Activated naive CD4-positive, alpha-beta T cell treated with anti-CD3 and anti-CD28 coated beads for 36 hours (primary cell): ENCODE data around the gene DCC. TPM values are rescaled to one million over a fixed set of nuclear protein-coding genes. Genes with fewer than 3 reads are reported as not detected.

Experiments used
- CTCF ChIA-PET: fragments of 350-600 bp; sonication (Branson Sonifier 250); formaldehyde crosslinking; loops from one replicate; lab custom pipeline; 2021; ENCODE audit warnings: antibody characterized with exemption; lab: Charles Lee
- DNase-seq: peaks from one replicate; pipeline ENCODE4 v3.0.0-alpha.2; 2020
- H3K27ac Mint-ChIP-seq: one replicate; pipeline ENCODE4 v1.8.0; 2021; ENCODE audit warnings: mild to moderate bottlenecking, mixed read lengths
- H3K27me3 Mint-ChIP-seq: one replicate; pipeline ENCODE4 v1.8.0; 2021; ENCODE audit warnings: low read depth, mixed read lengths
- H3K36me3 Mint-ChIP-seq: one replicate; pipeline ENCODE4 v1.8.0; 2021; ENCODE audit warnings: low read depth, mixed read lengths
- H3K4me1 Mint-ChIP-seq: one replicate; pipeline ENCODE4 v1.8.0; 2021; ENCODE audit warnings: low read depth, mixed read lengths
- H3K4me3 Mint-ChIP-seq: one replicate; pipeline ENCODE4 v1.8.0; 2021; ENCODE audit warnings: mild to moderate bottlenecking, moderate library complexity, mixed read lengths
- H3K9me3 Mint-ChIP-seq: one replicate; pipeline ENCODE4 v1.8.0; 2021; ENCODE audit warnings: mixed read lengths
- intact Hi-C: fragments of 100-400 bp; cut with micrococcal nuclease; formaldehyde crosslinking; loops from one replicate; pipeline ENCODE4 v1.15.1; 2023
- total RNA-seq, 2 experiments: library from RNA; stranded (reverse); gene quantifications; one replicate each; pipeline ENCODE4 v1.2.3, GENCODE V29; 2021

The DCC gene
- total RNA-seq, 2 experiments from 2014 or later, result not detected

DNA sequence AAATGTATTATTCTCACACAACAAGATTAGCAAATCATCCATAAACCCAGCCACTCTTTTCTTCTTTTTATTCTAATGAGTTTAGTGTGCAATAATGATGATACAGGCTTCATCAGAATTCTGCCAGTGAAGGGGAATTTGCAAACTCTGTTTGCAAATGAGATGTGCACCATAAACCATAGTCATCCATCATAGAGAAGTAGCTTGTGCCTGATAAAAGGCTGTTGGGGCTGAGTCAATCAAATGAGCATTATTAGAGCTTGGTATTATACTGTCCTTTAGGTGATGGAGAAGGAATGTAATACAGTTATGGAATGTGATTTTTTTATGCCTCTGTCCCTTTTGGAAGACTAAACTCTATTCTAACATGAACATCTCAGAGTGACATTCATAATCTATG is 101.8 kb downstream of the DCC start:
- Mint-ChIP-seq H3K9me3 (no peaks in the 10 kb centered on the region), H3K4me3 (no peak overlapping the region), H3K27me3 (peaks cover 2% of the 10 kb centered on the region), H3K4me1 (no peaks in the 10 kb centered on the region), H3K27ac (no peak overlapping the region), H3K36me3 (no peaks in the 10 kb centered on the region)
- CTCF ChIA-PET, result no interaction called here
- intact Hi-C loops, result no loop called here
- DNase-seq, result no peak

DNA sequence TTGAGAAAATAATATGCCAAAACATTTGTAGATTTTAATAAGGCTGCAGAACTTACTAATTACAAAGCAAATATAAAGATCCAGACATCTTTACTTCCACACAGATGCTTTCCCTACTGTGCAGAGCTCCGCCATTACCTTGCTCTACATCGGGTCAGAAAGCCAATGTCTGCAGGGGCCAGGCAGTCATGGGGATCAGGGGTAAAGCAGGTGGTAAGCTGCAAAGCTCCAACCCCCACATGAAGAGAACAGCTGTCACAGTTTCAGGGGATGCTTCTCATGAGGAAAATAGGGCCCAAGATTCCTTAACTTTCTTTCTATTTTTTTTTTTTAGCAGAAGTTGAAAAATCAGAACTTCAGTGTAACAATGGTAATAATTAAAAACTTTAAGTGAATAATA is 102.7 kb downstream of the DCC start:
- intact Hi-C loops, result no loop called here
- DNase-seq, result no peak
- Mint-ChIP-seq H3K4me3 (no peak overlapping the region), H3K36me3 (no peaks in the 10 kb centered on the region), H3K4me1 (no peaks in the 10 kb centered on the region), H3K9me3 (no peaks in the 10 kb centered on the region), H3K27me3 (peaks cover 2% of the 10 kb centered on the region), H3K27ac (no peak overlapping the region)
- CTCF ChIA-PET, result no interaction called here

DNA sequence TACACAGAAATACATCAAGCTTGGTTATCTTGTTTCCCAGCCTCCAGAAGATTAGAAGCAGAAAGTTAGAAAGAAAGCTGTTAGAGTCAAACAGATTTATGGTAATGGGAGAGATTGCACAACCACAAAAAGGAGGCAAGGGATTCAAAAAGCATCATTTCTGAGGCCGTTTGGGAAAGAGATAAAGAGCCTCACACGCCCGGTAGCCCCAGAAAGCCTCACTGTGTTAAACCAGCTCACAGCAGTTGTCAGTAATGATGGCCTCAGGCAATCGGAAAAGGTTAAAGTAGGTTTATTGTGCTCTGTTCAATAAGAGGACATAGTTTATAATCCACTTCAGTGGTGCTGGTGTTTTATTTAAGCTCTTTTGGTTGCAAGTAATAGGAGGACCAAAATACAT is 111.3 kb downstream of the DCC start:
- Mint-ChIP-seq H3K27me3 (no peaks in the 10 kb centered on the region), H3K9me3 (no peaks in the 10 kb centered on the region), H3K36me3 (no peaks in the 10 kb centered on the region)

DNA sequence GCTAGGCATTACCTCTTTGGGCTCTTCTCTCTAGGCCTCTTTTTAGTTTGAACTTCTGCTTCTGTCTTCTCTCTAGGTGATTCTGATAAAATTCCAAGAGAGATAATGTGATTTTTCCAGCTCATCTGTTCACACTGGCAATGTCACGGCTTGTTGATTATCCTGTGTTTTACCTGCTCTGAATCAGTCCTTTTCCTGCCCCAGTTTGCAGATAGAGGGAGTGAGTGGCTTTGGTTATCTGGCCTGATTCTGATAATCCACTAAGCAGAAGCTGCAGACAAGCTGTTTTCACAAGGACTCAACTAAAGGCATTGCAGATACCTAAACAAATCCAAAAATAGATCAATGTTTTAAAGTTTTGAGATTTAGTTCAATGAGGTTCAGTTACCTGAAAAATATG is 111.9 kb downstream of the DCC start:
- Mint-ChIP-seq H3K27me3 (no peaks in the 10 kb centered on the region), H3K4me1 (no peaks in the 10 kb centered on the region), H3K9me3 (no peaks in the 10 kb centered on the region), H3K36me3 (no peaks in the 10 kb centered on the region), H3K27ac (no peak overlapping the region), H3K4me3 (no peak overlapping the region)
- intact Hi-C loops, result no loop called here
- CTCF ChIA-PET, result no interaction called here
- DNase-seq, result no peak

More for the DNA sequence above, 111.3 kb downstream of the DCC start:
- CTCF ChIA-PET, result no interaction called here
- Mint-ChIP-seq H3K27ac (no peak overlapping the region), H3K4me1 (no peaks in the 10 kb centered on the region), H3K4me3 (no peak overlapping the region)
- intact Hi-C loops, result no loop called here
- no peak for DNase-seq

DNA sequence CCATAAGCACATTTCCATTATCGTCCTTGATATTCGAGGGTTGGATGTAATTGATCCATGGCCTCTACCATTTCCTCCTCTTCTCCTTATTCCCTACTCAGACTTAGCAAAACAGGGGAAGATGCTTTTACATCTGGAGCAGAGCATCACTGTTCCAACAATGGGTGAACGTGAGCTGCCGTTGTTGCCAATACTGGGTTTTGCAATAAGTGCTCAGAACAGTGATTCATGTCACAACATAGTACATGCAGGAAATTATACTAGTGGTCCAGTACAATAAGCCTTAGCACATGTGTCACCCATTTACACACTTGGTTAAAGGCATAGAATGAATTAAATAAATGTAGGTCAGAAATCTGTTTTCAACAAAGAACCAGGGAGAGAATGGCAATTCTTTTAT is 112.4 kb downstream of the DCC start:
- Mint-ChIP-seq H3K27me3 (no peaks in the 10 kb centered on the region), H3K4me1 (no peaks in the 10 kb centered on the region), H3K4me3 (no peak overlapping the region), H3K9me3 (no peaks in the 10 kb centered on the region), H3K27ac (no peak overlapping the region), H3K36me3 (no peaks in the 10 kb centered on the region)
- CTCF ChIA-PET, result no interaction called here
- no peak for DNase-seq
- intact Hi-C loops, result no loop called here

DNA sequence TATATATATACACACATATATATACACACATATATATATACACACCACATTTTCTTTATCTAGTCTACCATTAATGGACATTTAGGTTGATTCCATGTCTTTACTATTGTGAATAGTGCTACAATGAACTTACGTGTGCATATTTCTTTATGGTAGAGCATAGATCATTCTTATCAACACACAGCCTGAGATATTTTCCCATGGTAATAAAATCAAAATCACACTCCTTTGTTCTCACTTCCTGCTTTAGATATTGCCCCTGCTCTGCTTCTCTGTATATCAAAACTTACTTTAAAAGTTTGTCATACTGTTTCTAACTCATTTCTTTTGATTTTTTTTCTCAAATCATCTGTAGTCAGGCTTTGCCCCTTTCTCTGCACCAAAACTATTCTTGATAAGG is 119.9 kb downstream of the DCC start:
- Mint-ChIP-seq H3K27ac (no peak overlapping the region), H3K27me3 (no peaks in the 10 kb centered on the region), H3K36me3 (no peaks in the 10 kb centered on the region), H3K4me3 (no peak overlapping the region), H3K4me1 (no peaks in the 10 kb centered on the region), H3K9me3 (no peaks in the 10 kb centered on the region)
- CTCF ChIA-PET, result no interaction called here
- DNase-seq, result no peak
- intact Hi-C loops, result no loop called here

DNA sequence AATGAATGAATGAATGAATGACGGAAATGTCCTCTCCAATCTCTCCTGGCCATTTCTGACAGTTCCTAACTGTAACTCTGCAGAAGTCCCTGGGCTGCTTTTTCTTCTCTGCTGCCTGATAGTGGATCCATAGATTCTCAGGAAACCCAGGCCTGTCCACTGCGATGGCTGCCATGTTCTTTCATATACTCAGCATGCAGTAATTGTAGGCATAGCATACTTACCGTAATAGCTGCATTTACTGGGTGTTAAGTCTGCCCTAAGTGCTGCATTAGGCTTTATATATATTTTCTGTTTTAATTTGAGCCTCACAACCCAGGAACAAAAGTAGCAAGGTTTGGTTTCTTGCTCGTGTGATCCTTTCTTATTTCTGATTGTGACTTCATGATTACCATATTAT is 122.9 kb downstream of the DCC start:
- H3K4me3 Mint-ChIP-seq, result no peak overlapping the region
- H3K4me1 Mint-ChIP-seq, result no peaks in the 10 kb centered on the region
- no peaks in the 10 kb centered on the region for H3K27me3 Mint-ChIP-seq
- intact Hi-C loops, result no loop called here
- H3K9me3 Mint-ChIP-seq, result peaks cover 2% of the 10 kb centered on the region
- no peak overlapping the region for H3K27ac Mint-ChIP-seq
- no peak for DNase-seq
- H3K36me3 Mint-ChIP-seq, result no peaks in the 10 kb centered on the region
- CTCF ChIA-PET, result no interaction called here

DNA sequence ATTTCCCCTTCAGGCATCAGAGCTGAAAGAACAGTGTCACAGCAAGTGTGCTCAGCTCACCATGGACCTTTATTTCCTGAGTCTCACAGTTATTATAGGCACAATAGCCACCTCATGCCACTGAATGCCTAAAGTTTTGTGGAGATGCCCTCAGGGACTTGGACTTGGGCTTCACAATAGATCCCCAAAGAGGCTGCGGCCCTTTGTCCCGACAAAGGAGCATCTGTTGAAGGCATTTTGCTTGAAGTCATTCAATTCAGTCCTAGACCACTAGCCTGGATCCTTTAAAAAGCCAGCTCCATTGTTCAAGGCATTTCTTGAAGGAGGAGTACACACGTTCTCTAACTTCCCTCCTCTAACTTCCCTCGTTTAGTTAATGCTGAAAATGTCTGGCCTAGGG is 125.4 kb downstream of the DCC start:
- Mint-ChIP-seq H3K4me3 (no peak overlapping the region), H3K27me3 (no peaks in the 10 kb centered on the region), H3K27ac (no peak overlapping the region), H3K4me1 (no peaks in the 10 kb centered on the region), H3K9me3 (peaks cover 2% of the 10 kb centered on the region), H3K36me3 (no peaks in the 10 kb centered on the region)
- no peak for DNase-seq
- CTCF ChIA-PET, result no interaction called here
- intact Hi-C loops, result no loop called here

DNA sequence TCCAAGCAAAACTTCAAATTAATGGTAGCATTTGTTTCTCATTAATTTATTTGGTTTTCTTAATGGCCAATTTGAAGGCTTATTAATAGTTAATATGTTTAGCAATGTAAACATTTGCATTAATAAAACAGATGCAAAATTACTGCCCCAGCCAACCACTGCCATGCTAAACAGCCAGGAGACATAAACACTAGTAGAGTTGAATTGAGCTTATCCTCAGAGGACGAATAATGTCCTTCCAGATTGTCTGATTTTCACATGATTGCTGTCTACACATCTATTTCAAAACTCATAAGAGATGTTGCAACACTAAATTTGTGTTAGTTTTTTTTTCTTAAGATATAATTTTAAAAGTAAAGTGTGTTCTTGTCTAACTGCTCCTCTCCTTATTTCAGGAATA is 128.5 kb downstream of the DCC start:
- DNase-seq, result no peak
- intact Hi-C loops, result no loop called here
- no peaks in the 10 kb centered on the region for H3K27me3 Mint-ChIP-seq
- no peak overlapping the region for H3K27ac Mint-ChIP-seq
- H3K4me1 Mint-ChIP-seq, result no peaks in the 10 kb centered on the region
- CTCF ChIA-PET, result no interaction called here
- peaks cover 2% of the 10 kb centered on the region for H3K9me3 Mint-ChIP-seq
- H3K4me3 Mint-ChIP-seq, result no peak overlapping the region
- H3K36me3 Mint-ChIP-seq, result no peaks in the 10 kb centered on the region

DNA sequence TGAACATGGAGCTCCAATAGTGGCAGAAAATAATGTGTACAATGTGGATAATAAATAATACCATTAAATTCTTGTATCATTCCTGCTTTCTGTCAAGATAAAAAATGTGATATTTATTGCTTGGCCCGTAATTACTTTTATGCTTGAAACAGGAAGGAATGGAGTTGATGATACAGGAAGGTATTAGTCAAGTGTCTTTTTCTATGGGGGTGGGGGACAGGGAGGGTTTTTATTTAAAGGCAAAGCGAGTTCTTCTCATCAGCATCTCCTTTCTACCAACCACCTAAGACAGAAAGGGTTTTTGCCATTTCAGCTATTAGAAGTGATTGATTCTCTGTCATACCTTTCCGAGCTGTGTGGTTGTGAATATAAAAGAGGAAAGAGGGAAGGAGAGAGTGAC is 135.3 kb downstream of the DCC start:
- CTCF ChIA-PET, result no interaction called here
- H3K4me3 Mint-ChIP-seq, result no peak overlapping the region
- intact Hi-C loops, result no loop called here
- no peaks in the 10 kb centered on the region for H3K4me1 Mint-ChIP-seq
- H3K27ac Mint-ChIP-seq, result no peak overlapping the region
- no peaks in the 10 kb centered on the region for H3K27me3 Mint-ChIP-seq
- DNase-seq, result no peak
- no peaks in the 10 kb centered on the region for H3K36me3 Mint-ChIP-seq
- H3K9me3 Mint-ChIP-seq, result no peaks in the 10 kb centered on the region

DNA sequence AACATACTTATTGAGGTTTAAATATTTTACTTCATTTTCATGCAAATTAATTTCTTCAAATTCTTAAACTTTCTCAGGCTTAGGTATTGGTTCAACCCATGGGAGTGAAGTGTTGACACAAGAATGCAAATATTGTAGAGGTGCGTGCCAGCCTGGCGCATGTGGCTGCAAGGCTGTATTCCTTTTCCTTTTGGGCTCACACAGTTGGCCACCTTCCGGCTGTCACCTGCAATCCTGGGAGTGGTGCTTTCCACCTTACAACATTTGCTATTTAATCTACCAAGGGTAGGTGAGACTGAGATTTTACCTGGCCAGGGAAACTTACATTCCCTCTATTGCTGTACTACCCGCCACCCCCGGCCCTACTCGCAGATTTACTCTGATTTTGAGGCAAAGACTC is 141.1 kb downstream of the DCC start:
- Mint-ChIP-seq H3K4me1 (no peaks in the 10 kb centered on the region), H3K36me3 (no peaks in the 10 kb centered on the region), H3K4me3 (no peak overlapping the region), H3K27me3 (no peaks in the 10 kb centered on the region), H3K27ac (no peak overlapping the region), H3K9me3 (no peaks in the 10 kb centered on the region)
- CTCF ChIA-PET, result no interaction called here
- no peak for DNase-seq
- intact Hi-C loops, result no loop called here

DNA sequence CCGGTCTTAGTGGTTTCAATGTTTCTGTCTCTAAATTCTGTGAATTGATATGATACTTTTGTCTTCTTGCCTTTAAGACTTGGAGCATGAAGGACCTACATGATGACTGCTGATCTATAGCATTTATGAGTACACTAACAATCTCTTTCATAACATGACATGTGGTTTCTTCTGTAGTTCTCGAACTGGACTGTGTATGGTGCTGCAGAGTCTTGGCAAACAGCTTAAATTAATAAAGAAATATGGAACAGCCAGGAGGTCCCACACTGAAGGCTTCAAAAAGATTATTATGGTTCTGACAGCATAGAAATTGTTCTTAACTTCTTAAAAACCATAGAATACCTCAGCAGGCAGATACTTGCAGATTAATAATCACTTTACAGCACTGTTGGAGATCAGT is 145.0 kb downstream of the DCC start:
- intact Hi-C loops, result no loop called here
- no peak for DNase-seq
- CTCF ChIA-PET, result no interaction called here
- Mint-ChIP-seq H3K36me3 (no peaks in the 10 kb centered on the region), H3K4me3 (no peak overlapping the region), H3K9me3 (peaks cover 3% of the 10 kb centered on the region), H3K4me1 (no peaks in the 10 kb centered on the region), H3K27ac (no peak overlapping the region), H3K27me3 (no peaks in the 10 kb centered on the region)

DNA sequence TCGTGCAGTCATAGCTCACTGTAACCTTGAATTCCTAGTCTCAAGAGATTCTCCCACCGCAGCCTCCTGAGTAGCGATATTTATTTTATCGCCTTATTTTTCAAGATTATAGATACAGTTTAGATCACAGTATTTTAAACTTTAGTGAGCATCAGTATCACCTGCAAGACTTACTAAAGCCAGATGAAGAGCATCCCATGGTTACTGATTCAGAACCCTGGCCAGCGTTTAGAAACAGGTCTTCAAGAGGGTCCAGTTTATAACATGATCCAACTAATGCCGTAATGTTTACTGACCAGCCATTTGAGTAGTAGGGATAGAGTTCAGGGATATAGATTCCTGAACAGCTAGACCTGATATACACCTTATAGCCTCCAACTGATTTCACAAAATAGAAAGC is 146.1 kb downstream of the DCC start:
- no peak overlapping the region for H3K4me3 Mint-ChIP-seq
- H3K9me3 Mint-ChIP-seq, result peaks cover 3% of the 10 kb centered on the region
- no peak for DNase-seq
- no peaks in the 10 kb centered on the region for H3K27me3 Mint-ChIP-seq
- CTCF ChIA-PET, result no interaction called here
- H3K4me1 Mint-ChIP-seq, result no peaks in the 10 kb centered on the region
- intact Hi-C loops, result no loop called here
- H3K36me3 Mint-ChIP-seq, result no peaks in the 10 kb centered on the region
- H3K27ac Mint-ChIP-seq, result no peak overlapping the region
